GM10248 (cell line): ENCODE results near the gene TTI1.

Source experiments
- CTCF ChIA-PET: fragments of 300-600 bp; sonication (Branson Sonifier 250); formaldehyde crosslinking; extraction: SDS; loops from one replicate; lab custom pipeline; 2021; ENCODE audit warnings: antibody characterized with exemption; lab: Yijun Ruan, JAX
- POLR2A ChIA-PET: fragments of 350-650 bp; sonication (Branson Sonifier 250); formaldehyde crosslinking; extraction: SDS; loops from one replicate; lab custom pipeline; 2020; ENCODE audit warnings: antibody characterized with exemption; lab: Yijun Ruan, JAX
- DNase-seq: peaks from one replicate; pipeline ENCODE4 v3.0.0; 2012; ENCODE audit errors: extremely low spot score
- TF ChIP-seq, protein P1 (sequence below): IDR thresholded peaks from 2 replicates; pipeline ENCODE4 v1.5.1; 2012; ENCODE audit warnings: mild to moderate bottlenecking, low read depth; ENCODE audit errors: extremely low read depth, missing control alignments, control extremely low read depth

The TTI1 gene

GRCh38 chr20:37946946-37947345, 86.3 kb downstream of the TTI1 start:
- TF ChIP-seq, protein P1, sequence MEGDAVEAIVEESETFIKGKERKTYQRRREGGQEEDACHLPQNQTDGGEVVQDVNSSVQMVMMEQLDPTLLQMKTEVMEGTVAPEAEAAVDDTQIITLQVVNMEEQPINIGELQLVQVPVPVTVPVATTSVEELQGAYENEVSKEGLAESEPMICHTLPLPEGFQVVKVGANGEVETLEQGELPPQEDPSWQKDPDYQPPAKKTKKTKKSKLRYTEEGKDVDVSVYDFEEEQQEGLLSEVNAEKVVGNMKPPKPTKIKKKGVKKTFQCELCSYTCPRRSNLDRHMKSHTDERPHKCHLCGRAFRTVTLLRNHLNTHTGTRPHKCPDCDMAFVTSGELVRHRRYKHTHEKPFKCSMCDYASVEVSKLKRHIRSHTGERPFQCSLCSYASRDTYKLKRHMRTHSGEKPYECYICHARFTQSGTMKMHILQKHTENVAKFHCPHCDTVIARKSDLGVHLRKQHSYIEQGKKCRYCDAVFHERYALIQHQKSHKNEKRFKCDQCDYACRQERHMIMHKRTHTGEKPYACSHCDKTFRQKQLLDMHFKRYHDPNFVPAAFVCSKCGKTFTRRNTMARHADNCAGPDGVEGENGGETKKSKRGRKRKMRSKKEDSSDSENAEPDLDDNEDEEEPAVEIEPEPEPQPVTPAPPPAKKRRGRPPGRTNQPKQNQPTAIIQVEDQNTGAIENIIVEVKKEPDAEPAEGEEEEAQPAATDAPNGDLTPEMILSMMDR, result no peak
- CTCF ChIA-PET, result no interaction called here
- POLR2A ChIA-PET, result no interaction called here
- DNase-seq, result no peak

DNA sequence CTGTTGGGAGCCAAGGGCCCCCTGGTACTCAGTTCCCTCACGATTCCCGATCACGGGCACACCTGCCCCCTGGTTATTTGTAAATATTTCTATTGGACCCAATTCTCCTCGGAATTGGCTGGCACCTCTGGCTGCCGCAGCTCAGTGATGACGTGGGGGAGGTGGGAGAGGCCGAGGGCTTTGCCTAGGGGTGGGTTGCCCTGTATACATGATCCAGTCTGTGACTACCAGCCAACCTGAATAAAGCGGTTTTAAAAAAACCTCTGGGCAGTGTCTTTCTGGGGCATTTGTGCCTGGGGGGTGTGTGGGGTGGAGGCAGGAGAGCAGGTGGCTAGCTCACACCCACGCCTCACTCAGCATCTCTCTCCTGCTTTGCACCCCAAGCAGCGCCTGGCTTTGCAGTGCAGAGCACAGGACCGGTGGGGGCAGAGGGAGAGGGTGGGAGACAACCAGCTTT, 88.1 kb downstream of the TTI1 start:
- TF ChIP-seq, protein P1, result no peak
- no peak for DNase-seq
- ChIA-PET POLR2A (no interaction called here), CTCF (interaction anchor here (1.4 kb wide), 1 partner anchor 276 kb away, joined by 4 read pairs; no protein-coding TSS in a partner anchor)

DNA sequence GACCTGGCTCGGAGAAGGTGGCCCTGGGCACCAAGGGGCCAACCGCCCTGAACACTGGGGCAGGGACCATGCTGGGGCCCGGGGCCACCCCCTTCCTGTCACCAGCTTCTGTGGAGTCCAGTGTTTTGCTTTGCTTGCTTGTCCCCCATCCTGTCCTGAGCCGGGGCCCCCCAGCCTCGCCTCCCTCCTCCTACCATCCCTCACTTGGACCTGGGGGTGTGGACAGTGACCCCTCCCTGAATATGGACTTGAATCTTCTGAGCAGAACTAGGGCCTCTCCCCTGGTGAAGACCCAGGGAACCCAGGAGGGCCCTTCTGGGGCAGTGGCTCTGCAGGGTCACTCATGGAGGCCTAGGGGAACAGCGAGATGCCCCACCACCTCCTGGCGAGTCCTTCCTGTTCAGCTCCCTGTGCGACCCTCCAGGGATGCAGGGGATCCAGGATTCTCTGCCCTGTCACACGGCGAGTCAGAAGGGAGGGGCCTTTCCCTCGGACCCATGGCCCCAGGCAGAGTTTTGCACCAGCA, 88.7 kb downstream of the TTI1 start:
- ChIA-PET CTCF (interaction anchor here (1.4 kb wide), 1 partner anchor 277 kb away, joined by 4 read pairs; no protein-coding TSS in a partner anchor), POLR2A (no interaction called here)
- TF ChIP-seq, protein P1, result no peak
- DNase-seq, result no peak

- ChIA-PET POLR2A (no interaction called here), CTCF (interaction anchor here (1.2 kb wide), 1 partner anchor 11 kb away, joined by 3 read pairs; no protein-coding TSS in a partner anchor)
- TF ChIP-seq, protein P1, result no peak
- no peak for DNase-seq
Measured at GRCh38 chr20:37943501-37944455, 89.5 kb downstream of the TTI1 start.

GRCh38 chr20:37943033-37943432, 90.2 kb downstream of the TTI1 start:
- ChIA-PET CTCF (interaction anchor here (1.2 kb wide), 1 partner anchor 11 kb away, joined by 3 read pairs; no protein-coding TSS in a partner anchor), POLR2A (no interaction called here)
- TF ChIP-seq, protein P1, result no peak
- no peak for DNase-seq

GRCh38 chr20:37941992-37942391, 91.3 kb downstream of the TTI1 start:
- no peak for DNase-seq
- ChIA-PET CTCF (interaction anchor here (1.0 to 1.1 kb wide), 2 partner anchors 19 to 276 kb away, joined by 3 read pairs; no protein-coding TSS in a partner anchor), POLR2A (no interaction called here)
- TF ChIP-seq, protein P1, result no peak
